ENCODE results near the gene ARHGAP15.

GRCh38 chr2:143608063-143608423, 478.8 kb downstream of the ARHGAP15 start:
- TF ChIP-seq CTCF (IDR thresholded peaks at IDR 0.05; ENCODE audit: insufficient read depth, low read length) (no peak), GABPA (IDR thresholded peaks at IDR 0.05; ENCODE audit: low read depth) (no peak), POLR2AphosphoS5 (IDR thresholded peaks at IDR 0.05; ENCODE audit: low read depth) (no peak)

Data from HL-60 (cell line).